Cardiac septum (tissue), 1 donor: ENCODE measurements around the gene DDX50. TPM values are rescaled to one million over a fixed set of nuclear protein-coding genes. Genes with fewer than 3 reads are reported as not detected.
A peak's percentile ranks its signal among the peaks of the same experiment; 100 is the strongest.
"Not testable (repeated sequence)": the region's sequence is repeated elsewhere in the genome, so short reads cannot be mapped to it uniquely, and the experiment has no call there.

Experiments
- DNase-seq: peaks from one replicate; pipeline ENCODE4 v3.0.0-alpha.2; 2020; ENCODE audit warnings: low spot score
- intact Hi-C: fragments of 100-400 bp; cut with DNase I; formaldehyde crosslinking; loops from one replicate; pipeline ENCODE4 v1.14.0; 2022
- long read RNA-seq: library from polyadenylated mRNA; unstranded; transcript quantifications from one replicate; pipeline ENCODE4 v2.0.0, GENCODE V29; 2021
- total RNA-seq: library from RNA; stranded (reverse); fragmentation: NEBNext Ultra II Directional; extraction: Animal tissue kit (Norgen Biotek cat#: 25700); gene quantifications from one replicate; pipeline ENCODE4 v1.2.1, GENCODE V29; 2021
- donor health status: DM: no; HTN: no; CAD: no.

DDX50 gene
- total RNA-seq: 26.7 TPM
- long read RNA-seq, transcript DDX50-201 (15 exons, 2,538 nt): major isoform, 39 of 51 reads
- long read RNA-seq, partial matches to known transcripts: 4 of 51 reads
- long read RNA-seq, other reads (novel, unspliced or antisense): 8 of 51 reads

GRCh38 chr10:68901105-68901927 lies at the start of gene DDX50:
DDX50 (plus strand) TSS chr10:68901315; CDS start chr10:68901385, 70 bp downstream.
- intact Hi-C loops: no loop called here
- DNase-seq: peak; percentile 99

- no peak for DNase-seq
- intact Hi-C loops: no loop called here
Measured at GRCh38 chr10:68856352-68856751, 44.8 kb upstream of the DDX50 start.

GRCh38 chr10:68857005-68857404 lies 44.1 kb upstream of the DDX50 start:
- no peak for DNase-seq
- intact Hi-C loops: no loop called here

DNA sequence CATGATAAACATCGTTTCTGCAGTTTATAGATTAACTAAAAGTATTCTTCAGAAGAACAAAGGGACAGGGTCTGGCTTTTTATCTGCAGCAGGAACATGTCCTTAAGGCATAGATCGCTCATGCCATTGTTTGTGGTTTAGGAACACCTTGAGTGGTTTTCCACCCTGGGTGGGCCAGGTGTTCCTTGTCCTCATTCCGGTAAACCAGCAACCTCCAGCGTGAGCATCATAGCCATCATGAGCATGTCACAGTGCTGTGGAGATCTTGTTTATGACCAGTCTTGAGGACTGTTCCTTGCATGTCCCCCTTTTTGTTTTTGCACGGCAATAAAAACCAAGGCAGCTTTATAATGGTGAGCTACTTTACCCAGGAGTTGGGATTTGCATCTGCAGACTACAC lies 39.9 kb upstream of the DDX50 start:
- intact Hi-C loops: no loop called here
- no peak for DNase-seq

GRCh38 chr10:68864611-68865010 lies 36.5 kb upstream of the DDX50 start:
- no peak for DNase-seq
- intact Hi-C loops: no loop called here

DNA sequence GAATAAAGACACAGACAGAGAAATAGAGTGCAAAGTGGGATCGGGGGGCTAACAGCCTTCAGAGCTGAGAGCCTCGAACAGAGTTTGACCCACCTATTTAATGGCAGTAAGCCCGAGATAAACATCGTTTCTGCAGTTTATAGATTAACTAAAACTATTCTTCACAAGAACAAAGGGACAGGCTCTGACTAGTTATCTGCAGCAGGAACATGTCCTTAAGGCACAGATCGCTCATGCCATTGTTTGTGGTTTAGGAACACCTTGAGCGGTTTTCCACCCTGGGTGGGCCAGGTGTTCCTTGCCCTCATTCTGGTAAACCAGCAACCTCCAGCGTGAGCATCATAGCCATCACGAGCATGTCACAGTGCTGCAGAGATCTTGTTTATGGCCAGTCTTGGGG lies 32.9 kb upstream of the DDX50 start:
- intact Hi-C loops, DNase-seq: not testable (repeated sequence)

DNA sequence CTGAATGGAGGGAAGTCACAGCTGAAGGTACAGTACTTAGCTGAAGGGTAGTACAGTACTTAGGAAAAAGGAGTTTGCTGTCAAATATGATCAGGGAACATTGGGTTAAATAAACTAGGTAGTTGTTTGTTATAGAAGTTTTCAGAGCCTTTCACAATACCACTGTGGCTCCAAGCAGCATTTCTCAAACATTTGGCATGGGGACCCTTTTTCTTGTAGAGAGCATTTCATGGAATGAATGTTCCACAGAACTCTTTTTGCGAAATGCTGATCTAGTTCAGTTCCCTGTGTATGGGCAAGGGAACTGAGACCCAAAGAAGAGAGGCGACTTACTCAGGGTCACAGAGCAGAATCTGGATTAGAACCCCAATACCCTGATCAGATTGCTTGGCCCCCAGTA lies 31.5 kb upstream of the DDX50 start:
- intact Hi-C loops: no loop called here
- DNase-seq: no peak

DNA sequence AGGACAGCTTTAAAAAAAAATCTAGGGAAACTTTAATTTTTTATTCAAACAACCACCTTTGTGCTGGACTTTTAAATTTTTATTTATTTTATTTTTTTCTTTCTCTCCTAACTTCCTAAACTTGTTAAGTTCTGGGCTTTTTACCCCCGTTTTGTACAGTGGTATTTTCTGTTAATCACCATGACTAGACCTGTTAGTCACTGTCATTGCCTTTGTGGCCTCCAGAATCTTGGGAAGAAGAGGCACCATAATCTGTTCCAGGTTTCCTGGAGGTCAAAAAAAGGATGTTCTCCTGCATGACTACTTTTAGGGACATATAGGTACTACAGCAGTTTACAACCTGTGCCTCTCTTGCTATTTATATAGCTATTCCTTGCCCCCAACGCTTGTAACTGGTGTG lies 31.1 kb upstream of the DDX50 start:
- intact Hi-C loops: no loop called here
- no peak for DNase-seq

DNA sequence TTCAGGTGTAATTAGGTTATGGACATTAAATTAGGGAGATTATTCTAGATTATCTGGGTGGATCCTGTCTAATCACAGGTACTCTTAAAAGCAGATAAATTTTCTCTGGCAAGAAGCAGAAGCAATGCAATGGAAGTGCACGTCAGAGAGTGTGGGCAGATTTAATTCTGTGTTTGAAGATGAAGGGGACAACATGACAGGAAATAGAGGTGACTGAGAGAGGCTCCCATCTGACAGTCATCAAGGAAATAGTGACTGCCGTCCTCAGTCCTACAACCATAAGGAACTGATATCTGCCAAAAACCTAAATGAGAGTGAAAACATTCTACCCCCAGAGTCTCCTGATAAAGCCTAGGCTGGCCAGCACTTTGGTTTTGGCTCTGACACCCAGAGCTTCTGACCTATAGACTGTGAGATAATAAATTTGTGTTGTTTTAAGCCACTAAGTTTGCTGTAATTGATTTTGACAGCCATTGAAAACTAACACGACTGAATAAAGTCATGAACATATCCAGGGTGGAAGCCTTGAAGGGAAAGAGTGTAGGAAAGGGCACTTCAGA lies 30.5 kb upstream of the DDX50 start:
- no peak for DNase-seq
- intact Hi-C loops: no loop called here

DNA sequence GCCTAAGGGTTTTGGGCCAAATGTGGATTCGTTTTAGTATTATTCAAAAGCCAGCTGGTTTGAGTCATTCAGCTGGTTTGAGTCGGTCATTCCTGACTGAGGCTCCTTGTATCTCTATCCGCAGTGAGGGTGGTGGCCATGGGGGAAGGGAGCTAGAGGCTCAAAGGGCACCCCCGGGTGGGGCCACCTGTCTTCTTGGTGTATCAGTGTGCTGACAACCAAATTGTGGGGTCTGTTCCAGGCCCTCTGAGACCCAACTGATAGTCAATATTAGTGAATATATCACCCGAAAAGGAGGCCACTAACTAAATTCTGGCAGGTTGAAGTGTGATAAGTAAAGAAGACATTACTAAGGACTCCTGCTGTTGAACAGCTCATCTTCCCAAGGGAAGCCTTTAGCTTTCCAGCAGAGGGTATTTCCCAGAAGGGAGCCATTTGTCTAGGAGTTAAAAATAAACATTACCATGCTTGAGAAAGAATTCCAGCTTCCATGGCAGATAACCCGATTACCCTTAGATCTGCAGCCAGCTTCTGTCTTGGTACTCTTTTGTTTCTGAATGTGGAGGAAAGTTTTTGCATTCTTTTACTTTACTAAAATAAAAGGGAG lies 29.9 kb upstream of the DDX50 start:
- no peak for DNase-seq
- intact Hi-C loops: no loop called here

DNA sequence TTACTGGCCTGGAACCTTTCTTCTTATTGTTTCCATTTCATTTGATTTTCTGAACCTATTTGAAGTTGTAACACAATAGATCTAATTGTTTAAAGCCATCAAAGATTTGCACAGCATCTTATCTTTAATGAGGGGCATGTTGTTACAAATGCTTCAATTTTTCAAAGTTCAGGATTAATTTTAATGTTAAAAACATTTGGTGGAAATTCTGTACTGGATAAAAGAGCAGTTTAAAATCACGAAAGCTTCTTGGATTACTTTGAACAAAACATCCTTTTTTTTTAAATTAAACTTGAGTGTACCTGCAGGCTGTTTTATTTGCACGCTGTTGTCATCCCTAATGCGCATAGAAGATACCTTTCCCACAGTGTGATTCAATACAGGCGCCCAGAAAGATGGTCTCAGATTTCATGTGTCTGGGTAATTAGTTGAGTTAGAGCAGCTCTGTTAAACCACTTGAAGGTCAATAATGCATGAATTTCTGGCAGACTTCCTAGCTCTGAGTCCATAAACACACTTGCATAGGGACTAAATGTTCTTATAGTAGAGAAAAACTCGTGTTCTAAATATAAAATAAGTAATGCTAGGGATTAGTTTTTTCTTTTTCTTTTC lies 29.3 kb upstream of the DDX50 start:
- intact Hi-C loops: no loop called here
- no peak for DNase-seq

DNA sequence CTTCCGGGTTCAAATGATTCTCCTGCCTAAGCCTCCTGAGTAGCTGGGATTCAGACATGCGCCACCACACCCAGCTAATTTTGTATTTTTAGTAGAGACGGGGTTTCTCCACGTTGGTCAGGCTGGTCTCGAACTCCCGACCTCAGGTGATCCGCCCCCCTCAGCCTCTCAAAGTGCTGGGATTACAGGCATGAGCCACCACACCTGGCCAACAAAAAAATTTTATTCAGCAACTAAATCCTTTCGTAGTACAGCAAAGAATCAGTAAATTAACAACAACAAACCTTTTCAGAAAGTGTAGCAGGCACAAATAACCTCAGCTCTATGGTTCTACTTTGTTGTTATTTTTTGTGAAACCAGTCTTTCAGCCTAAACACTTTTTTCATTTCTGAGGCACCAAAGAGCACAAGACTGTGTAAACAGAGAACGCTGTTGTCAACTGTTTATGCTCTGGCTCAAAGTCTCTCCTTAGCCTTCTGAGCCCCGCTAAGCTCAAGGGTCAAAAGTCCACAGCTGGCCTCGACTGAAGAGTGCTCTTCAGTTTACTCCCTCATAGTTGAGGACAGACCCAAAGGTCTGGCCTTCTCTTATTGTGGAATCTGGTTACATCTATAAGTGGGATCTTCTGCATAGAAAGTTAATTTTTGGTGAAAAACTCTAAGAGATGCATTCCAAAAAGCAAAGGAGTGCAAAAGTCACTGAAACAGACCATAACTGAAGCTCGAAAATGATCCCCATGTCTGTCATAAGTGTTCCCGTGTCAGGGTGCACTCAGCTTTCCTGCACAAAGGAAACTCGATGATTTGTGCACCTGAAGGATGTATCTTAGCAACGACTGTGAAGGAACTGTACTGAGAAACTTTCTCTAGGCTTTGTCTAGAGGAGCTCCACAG lies 24.6 kb upstream of the DDX50 start:
- no peak for DNase-seq
- intact Hi-C loops: no loop called here

DNA sequence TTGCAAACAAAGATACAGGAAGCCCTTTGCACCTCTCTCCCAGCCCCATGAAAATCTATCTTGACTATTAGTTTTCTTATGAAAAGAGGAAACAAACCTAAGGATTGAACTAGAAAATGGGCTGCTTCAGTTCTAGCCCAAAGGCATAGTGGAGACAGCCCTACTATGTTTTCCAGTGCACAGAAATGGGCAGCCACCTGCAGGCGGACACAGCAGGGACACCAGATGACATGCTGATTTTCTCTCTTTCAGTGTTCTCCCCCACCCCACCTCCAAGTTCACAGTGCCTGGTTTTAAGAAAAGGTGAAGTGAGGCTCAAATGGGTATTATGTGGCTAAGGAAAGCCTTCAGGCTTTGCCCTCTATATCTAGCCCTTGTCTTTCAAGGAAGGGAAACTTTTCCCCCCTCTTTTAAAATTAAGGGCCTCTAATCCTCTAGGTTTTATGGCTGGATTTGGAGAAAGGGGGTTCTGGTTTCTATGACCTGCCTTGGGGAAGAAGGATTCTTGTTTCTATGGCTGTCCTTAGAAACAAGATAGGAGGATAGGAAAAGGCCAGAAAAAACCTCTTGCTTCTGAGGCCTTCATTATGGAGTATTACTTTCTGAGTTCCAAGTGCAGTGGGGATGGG lies 23.5 kb upstream of the DDX50 start:
- DNase-seq: no peak
- intact Hi-C loops: no loop called here

DNA sequence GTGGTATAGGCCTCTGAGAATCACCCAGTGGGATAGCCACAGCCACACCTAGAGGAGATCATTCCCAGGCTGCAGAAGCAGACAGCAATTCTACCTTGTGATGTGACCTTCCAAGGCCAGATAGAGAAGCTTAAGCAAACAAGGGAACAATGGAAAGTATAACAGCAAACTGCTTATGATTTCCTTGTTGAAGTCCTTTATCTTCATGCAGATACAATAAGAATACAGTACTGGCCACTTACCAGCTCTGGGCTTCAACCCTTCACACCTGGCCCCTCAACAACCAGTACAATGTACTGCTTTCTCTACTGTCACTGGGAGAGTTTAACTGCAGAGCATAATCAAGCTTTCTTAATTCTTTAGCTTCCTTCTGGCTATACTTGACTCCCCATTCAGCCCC lies 22.6 kb upstream of the DDX50 start:
- intact Hi-C loops: no loop called here
- DNase-seq: no peak

DNA sequence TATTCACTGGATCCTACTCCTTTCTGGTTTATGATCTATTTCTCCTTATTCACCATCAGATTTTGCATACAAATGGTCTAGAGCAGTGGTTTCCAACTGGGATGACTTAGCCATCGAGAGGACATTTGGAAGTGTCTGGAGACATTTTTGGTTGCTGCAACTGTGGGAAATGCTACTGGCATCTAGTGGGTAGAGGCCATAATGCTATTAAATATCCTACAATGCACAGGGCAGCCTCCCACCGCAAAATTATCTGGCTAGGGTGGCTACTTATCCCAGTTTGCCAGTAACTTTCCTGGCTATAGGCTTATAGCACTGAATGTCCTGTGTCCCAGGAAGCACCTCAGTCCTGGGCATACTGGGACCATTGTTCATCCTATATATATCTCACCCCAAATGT lies 21.5 kb upstream of the DDX50 start:
- DNase-seq: no peak
- intact Hi-C loops: no loop called here

- DNase-seq: no peak
- intact Hi-C loops: no loop called here
Measured at GRCh38 chr10:68880181-68880580, 20.9 kb upstream of the DDX50 start.

DNA sequence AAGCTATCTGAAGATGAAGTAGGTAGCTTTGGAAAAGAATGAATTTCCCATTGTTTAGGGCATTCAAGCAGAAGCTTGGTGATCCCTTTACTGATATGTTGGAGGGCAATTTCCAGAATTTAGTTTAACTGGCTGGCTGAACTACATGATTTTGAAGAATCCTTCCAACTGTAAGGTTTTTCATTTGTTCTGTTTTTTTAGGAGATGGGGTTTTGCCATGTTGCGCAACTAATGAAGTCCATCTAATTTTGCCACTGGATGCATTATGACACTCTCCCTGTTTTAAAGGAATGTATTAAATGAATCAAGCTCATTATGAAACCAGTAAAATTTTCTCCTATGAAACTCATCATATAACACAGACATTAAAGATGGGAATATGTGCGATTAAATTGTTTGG lies 6.1 kb upstream of the DDX50 start:
- intact Hi-C loops: loop anchor here (10.0 kb wide), 2 partner anchors 100 to 340 kb away; no protein-coding TSS in a partner anchor
- no peak for DNase-seq

GRCh38 chr10:68897336-68897741 lies 3.8 kb upstream of the DDX50 start:
- DNase-seq: no peak
- intact Hi-C loops: loop anchor here (10.0 kb wide), 2 partner anchors 103 to 343 kb away; no protein-coding TSS in a partner anchor
